ENCODE data around the gene CSRP2. TPM values are rescaled to one million over a fixed set of nuclear protein-coding genes. Genes with fewer than 3 reads are reported as not detected.

The CSRP2 gene
- total RNA-seq, 4 donors from 2014 or later, result 14.1 to 69.0 (median 29.7) TPM

DNA sequence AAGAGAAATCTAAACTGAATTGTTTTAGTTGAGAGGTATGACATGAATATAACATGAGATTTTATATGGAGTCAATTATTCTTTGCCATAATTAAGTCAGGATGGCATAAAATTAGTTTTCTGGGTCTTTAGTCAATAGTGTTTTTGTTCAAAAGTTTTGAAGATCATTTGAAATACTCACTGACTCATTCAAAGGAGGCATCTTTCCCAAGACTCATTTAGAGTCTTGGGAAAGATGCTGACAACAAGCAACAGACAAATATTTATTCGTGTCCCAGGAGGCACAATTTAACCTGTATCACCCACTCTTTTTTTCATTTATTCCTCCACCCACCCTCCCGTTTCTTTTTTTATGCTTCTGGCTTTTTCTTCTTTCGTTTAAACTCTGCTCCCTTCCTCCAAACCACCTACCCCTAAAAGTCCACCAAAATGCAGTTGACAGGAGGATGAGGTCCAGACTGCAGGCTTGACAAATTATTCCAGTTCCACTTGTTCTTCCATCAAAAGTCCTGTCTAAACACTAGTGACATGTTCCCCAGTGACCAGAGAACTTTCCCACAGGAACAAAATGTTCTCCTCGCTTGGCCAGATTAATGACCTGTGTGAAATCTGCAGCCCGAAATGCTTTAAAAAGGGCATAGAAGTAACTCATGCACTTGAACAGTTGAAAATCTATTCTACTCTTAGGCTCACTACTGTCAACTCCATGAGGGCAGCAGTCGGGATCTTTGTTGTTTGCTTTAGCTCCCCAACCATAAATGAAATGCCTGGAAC is 43.3 kb upstream of the CSRP2 start:
- Histone ChIP-seq H3K27ac (peak overlapping the region; percentile 37 to 46), H3K27me3 (no peaks in the 10 kb centered on the region)

DNA sequence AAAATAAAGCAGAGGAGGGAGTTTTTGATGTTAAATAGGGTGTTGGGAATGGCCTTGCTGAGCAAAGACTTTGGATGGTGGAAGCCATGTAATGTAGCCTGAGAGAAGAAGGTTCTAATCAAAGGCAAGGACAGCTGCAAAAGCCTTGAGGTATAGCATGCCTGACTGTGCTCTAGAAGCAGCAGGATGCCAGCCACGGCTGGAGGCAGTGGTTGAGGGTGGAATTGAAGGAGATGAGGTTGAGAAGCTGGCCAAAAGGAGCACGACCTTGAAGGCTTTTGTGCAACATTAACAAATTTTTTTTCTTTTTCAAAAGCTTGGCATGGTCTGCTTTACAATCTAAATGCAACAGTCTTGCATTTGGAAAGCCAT is 42.3 kb upstream of the CSRP2 start:
- no peaks in the 10 kb centered on the region for H3K9me3 ChIP-seq
- DNase-seq, result no peak
- H3K27ac ChIP-seq, result no peak overlapping the region
- intact Hi-C loops (cut with DNase I; ENCODE audit: low total_unique reads), result no loop called here
- H3K27me3 ChIP-seq, result no peaks in the 10 kb centered on the region
- no peaks in the 10 kb centered on the region for H3K36me3 ChIP-seq
- H3K4me3 ChIP-seq, result no peak overlapping the region
- no peaks in the 10 kb centered on the region for H3K4me1 ChIP-seq
- TF ChIP-seq POLR2A (IDR thresholded peaks at IDR 0.05), result no peak
- TF ChIP-seq, protein P1, sequence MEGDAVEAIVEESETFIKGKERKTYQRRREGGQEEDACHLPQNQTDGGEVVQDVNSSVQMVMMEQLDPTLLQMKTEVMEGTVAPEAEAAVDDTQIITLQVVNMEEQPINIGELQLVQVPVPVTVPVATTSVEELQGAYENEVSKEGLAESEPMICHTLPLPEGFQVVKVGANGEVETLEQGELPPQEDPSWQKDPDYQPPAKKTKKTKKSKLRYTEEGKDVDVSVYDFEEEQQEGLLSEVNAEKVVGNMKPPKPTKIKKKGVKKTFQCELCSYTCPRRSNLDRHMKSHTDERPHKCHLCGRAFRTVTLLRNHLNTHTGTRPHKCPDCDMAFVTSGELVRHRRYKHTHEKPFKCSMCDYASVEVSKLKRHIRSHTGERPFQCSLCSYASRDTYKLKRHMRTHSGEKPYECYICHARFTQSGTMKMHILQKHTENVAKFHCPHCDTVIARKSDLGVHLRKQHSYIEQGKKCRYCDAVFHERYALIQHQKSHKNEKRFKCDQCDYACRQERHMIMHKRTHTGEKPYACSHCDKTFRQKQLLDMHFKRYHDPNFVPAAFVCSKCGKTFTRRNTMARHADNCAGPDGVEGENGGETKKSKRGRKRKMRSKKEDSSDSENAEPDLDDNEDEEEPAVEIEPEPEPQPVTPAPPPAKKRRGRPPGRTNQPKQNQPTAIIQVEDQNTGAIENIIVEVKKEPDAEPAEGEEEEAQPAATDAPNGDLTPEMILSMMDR (IDR thresholded peaks at IDR 0.05), result no peak

More for the DNA sequence above, 43.3 kb upstream of the CSRP2 start:
- Histone ChIP-seq H3K9me3 (no peaks in the 10 kb centered on the region), H3K4me1 (no peaks in the 10 kb centered on the region), H3K4me3 (no peak overlapping the region), H3K36me3 (no peaks in the 10 kb centered on the region)
- intact Hi-C loops (cut with DNase I; ENCODE audit: low total_unique reads), result no loop called here
- TF ChIP-seq, protein P1 (IDR thresholded peaks at IDR 0.05), result no peak
- no peak for TF ChIP-seq POLR2A (IDR thresholded peaks at IDR 0.05)
- DNase-seq, result peak in 1 of 2 donors; percentile 22

DNA sequence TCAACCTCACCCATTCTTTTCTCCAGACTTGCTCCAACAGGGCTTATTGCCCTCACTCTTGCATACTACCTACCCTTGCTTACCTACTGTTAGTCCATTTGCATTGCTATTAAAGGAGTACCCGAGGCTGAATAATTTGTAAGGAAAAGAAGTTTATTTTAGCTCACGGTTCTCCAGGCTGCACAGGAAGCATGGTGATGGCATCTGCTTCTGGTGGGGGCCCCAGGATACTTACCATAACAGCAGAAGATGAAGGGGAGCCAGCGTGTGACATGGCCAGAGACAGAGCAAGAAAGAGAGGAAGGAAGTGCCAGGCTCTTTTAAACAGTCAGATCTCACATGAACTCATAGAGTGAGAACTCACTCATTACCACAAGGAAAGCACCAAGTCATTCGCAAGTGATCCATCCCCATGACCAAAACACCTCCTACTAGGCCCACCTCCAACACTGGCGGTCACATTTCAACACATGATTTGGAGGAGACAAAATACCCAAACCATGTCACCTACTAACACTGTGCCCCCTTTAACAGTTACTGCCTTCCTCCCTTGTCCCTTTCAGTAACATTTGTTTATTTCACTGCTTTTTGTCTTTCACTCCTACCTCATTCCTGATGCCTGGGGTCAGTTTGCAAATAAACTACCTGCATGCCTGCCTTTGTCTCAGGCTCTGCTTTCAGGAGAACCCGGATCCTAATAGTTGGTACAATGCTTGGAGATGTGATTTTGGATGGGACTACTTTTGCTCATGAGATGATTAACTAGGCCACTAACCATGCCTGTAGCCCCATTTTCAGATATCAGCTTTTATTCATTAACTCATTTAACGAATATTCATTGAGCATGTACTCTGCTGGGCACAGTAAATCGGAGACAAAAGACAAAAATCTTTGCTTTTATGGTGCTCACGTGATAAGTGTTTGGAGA is 41.6 kb upstream of the CSRP2 start:
- Histone ChIP-seq H3K9me3 (no peaks in the 10 kb centered on the region), H3K4me1 (no peaks in the 10 kb centered on the region), H3K4me3 (no peak overlapping the region), H3K27me3 (no peaks in the 10 kb centered on the region), H3K27ac (no peak overlapping the region), H3K36me3 (no peaks in the 10 kb centered on the region)
- intact Hi-C loops (cut with DNase I; ENCODE audit: low total_unique reads), result no loop called here
- TF ChIP-seq, protein P1 (IDR thresholded peaks at IDR 0.05), result no peak
- no peak for TF ChIP-seq POLR2A (IDR thresholded peaks at IDR 0.05)
- no peak for DNase-seq

DNA sequence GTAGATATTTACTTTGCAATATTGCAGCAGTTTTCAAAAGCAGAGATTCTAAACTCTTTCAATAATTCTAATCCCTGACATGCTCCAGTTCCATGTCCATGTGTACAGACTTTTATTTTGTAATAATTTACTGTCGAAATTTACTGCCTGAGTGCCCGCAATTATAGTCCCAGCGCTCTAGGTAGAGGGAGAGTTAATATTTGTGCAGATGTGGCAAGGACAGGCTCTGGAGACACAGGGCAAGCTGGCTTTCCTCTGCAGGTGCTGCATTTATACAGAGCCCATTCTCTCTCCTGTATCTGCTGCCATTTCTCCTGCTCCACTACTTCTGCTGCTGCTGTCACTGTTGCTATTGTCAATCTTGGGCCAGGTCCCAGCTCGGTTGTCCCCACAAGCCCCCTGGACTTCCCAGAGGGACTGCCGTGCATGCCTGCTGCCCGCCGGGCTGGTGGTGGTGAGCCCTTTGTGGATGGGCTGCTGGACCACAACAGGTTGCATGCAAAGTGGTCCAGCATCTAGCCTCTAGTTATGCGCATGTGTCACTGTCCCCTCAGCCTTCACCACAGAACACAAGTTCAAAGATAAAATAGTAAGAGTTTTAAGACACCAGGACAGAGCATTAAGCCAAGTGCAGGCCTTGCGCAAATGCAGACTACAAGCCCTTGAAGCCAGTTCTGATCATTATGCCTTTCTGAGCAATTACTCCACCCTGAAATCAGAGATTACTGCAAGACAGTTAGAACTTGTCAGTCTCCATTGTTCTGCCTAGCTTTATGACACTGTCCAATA is 40.8 kb upstream of the CSRP2 start:
- TF ChIP-seq, protein P1 (IDR thresholded peaks at IDR 0.05), result no peak
- TF ChIP-seq POLR2A (IDR thresholded peaks at IDR 0.05), result no peak
- H3K36me3 ChIP-seq, result no peaks in the 10 kb centered on the region
- no peaks in the 10 kb centered on the region for H3K9me3 ChIP-seq
- no peak for DNase-seq
- no peaks in the 10 kb centered on the region for H3K27me3 ChIP-seq
- no peak overlapping the region for H3K4me3 ChIP-seq
- intact Hi-C loops (cut with DNase I; ENCODE audit: low total_unique reads), result no loop called here
- H3K4me1 ChIP-seq, result no peaks in the 10 kb centered on the region
- H3K27ac ChIP-seq, result no peak overlapping the region
